OCI-LY1 (cell line): ENCODE measurements around the gene CEP128.

Source experiments
- CTCF ChIP-seq: fragments of 200-600 bp; sonication (generic), shearing (Covaris generic); IDR thresholded peaks from 2 replicates; pipeline ENCODE4 v1.5.1; 2017; ENCODE audit warnings: mild to moderate bottlenecking, antibody characterized with exemption, low read length, moderate library complexity, mixed read lengths
- EZH2 ChIP-seq: fragments of 200-600 bp; sonication (generic), shearing (Covaris generic); IDR thresholded peaks from 2 replicates; pipeline ENCODE4 v1.8.0; 2017; ENCODE audit warnings: borderline replicate concordance, mixed run types, mild to moderate bottlenecking, antibody characterized with exemption, low read length, moderate library complexity, mixed read lengths

DNA sequence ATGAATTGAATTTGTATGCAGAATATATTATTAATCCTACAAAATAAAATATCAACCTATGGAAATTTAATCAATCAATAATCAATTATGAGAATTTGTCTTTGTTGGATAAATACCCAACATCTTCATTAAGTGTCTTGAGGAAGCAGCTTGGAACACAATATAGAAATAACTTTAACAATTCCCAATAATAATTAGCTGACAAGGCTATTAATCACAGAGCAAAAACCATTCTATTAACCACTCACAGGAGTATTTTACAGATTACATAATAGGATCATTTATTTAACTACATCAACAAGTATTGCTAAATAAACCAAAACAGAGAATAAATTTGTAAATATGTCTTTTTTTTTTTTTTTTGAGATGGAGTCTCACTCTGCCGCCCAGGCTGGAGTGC, 190.3 kb downstream of the CEP128 start:
- TF ChIP-seq CTCF (no peak), EZH2 (no peak)
